Limb (tissue), 2 donors: ENCODE results near the gene GPX3.

ENCODE experiments used
- DNase-seq, 2 donors: peaks; one replicate each; pipeline ENCODE4 v3.0.0-alpha.2; 2016; ENCODE audit errors: extremely low spot score in 2 of 2

GPX3 gene

DNA sequence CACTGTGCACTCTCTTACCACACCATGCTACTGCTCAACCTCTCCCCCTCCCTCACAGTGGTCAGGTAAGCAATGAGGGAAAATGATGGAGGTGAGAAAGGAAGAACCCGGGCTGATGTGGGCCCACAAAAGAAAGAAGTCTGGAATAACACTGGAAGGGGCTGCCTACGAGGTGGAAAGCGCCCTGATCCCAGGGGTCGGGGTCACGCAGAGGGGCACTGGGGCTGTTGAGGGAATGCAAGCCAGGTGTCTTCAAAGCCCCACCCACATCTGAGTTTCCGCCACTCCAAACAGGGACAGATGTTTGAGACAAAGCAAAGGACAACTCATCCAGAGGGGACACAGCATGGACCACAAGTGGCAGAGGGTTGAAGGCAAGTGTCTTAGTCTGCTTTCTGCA, 56.2 kb downstream of the GPX3 start:
- no peak for DNase-seq

DNA sequence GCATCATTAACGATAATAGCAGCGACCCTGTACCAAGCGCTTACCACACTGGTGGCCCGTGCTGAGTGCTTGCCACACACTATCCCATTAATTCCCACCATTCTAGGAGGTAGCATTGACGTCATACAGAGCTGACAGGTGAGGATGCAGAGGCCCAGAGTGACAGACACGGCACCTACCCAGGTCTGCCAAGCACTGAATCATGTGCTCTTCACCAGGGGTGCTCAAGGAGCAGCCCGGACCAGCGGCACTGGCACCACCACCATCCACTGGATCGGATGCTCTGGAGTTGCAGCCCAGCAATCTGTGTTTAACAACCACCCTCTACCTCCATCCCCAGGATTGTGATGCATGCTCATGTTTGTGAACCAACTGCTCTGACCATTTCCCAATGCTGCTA, 57.0 kb downstream of the GPX3 start:
- DNase-seq = no peak

- no peak for DNase-seq
Observed at GRCh38 chr5:151077967-151078366, 57.6 kb downstream of the GPX3 start.
